ENCODE measurements around the gene HACD1. TPM values are rescaled to one million over a fixed set of nuclear protein-coding genes. Genes with fewer than 3 reads are reported as not detected.

Gene HACD1, protein sequence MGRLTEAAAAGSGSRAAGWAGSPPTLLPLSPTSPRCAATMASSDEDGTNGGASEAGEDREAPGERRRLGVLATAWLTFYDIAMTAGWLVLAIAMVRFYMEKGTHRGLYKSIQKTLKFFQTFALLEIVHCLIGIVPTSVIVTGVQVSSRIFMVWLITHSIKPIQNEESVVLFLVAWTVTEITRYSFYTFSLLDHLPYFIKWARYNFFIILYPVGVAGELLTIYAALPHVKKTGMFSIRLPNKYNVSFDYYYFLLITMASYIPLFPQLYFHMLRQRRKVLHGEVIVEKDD
- total RNA-seq, result 17.3 and 22.7 TPM in 2 replicates

DNA sequence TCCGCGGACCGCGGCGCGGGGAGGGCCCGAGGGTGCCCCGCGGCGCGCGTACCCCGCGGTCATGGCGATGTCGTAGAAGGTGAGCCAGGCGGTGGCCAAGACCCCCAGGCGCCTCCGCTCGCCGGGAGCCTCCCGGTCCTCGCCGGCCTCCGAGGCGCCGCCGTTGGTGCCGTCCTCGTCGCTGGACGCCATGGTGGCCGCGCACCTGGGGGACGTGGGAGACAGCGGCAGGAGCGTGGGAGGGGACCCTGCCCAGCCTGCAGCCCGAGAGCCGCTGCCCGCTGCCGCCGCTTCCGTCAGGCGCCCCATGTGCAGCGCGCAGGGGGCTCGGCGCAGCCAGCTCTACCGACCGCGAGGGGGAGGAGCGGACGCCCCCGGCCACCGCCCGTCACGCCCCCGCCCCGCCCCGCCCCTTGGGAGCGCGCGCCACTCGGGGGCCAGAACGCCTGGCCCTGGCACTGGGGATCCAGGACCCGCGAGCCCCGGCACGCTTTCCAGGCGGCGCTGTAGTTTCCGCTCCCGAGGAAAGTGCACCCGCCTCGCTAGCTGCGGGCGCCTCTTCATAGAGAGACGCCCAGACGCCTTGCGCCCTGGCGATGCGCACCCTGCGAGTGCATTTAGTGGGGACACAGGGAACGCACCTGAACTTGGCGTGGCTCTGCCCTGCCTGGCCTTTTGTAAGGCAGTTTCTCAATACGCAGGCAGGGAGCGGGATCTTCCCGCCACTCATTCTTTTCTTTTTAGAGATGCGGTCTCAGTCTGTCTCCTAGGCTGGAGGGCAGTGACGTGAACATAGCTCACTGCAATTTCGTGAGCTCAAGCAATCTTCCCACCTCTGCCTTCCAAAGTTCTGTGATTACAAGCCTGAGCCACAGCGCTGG lies at the start of gene HACD1:
Gene HACD1, minus strand, starts transcription at position 344 of the 881 bp plus-strand sequence. Its CDS starts 35 bp downstream, at position 309.
- H3K4me3 ChIP-seq (ENCODE audit: low read depth, low read length), result peak within 1 kb of the TSS; percentile 75
- no peak for DNase-seq (ENCODE audit: low read depth)
- TF ChIP-seq, protein P1, sequence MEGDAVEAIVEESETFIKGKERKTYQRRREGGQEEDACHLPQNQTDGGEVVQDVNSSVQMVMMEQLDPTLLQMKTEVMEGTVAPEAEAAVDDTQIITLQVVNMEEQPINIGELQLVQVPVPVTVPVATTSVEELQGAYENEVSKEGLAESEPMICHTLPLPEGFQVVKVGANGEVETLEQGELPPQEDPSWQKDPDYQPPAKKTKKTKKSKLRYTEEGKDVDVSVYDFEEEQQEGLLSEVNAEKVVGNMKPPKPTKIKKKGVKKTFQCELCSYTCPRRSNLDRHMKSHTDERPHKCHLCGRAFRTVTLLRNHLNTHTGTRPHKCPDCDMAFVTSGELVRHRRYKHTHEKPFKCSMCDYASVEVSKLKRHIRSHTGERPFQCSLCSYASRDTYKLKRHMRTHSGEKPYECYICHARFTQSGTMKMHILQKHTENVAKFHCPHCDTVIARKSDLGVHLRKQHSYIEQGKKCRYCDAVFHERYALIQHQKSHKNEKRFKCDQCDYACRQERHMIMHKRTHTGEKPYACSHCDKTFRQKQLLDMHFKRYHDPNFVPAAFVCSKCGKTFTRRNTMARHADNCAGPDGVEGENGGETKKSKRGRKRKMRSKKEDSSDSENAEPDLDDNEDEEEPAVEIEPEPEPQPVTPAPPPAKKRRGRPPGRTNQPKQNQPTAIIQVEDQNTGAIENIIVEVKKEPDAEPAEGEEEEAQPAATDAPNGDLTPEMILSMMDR (conservative IDR thresholded peaks at IDR 0.05; ENCODE audit: low read depth, low read length), result no peak

DNA sequence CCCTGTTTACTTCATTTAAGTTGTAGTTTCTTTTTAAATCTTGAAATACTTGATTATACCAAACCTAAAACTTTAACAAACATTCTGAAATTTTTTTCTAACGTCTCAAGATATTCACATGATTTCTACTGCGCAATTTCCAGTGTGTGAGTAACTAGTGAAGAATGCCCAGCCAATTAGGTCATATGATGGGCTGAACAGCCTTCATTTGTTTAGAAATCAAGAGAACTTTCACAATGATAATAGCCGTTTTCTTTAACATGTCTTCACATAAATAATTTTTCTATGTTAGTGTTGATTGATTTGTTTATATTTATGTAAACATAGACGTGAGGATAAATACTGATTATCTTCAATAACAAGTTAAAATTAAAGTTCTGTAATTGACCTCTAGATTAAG lies 48.6 kb upstream of the HACD1 start:
- DNase-seq (ENCODE audit: low read depth), result peak; percentile 86
- TF ChIP-seq, protein P1 (conservative IDR thresholded peaks at IDR 0.05; ENCODE audit: low read depth, low read length), result no peak
- H3K4me3 ChIP-seq (ENCODE audit: low read depth, low read length), result no peak overlapping the region

DNA sequence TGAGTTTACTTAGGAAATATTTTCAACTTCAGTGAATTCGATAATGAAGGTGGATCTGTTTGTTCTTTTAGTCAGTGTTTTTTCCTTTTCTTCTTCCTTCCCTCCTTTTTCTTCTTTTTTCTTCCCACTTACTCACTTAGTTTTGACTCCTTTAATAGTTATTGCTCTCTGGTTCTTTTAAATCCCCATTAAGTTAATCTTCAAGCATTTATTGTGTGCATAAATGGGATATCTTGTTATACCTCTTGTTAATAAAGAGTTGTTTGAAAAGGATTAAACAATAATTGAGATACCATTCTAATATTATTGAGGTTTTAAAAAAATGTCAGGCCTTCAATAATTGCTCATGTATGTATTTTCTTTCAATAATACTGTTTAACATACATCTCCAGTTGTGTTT lies 46.3 kb upstream of the HACD1 start:
- TF ChIP-seq, protein P1 (conservative IDR thresholded peaks at IDR 0.05; ENCODE audit: low read depth, low read length), result no peak
- no peak for DNase-seq (ENCODE audit: low read depth)
- no peak overlapping the region for H3K4me3 ChIP-seq (ENCODE audit: low read depth, low read length)

DNA sequence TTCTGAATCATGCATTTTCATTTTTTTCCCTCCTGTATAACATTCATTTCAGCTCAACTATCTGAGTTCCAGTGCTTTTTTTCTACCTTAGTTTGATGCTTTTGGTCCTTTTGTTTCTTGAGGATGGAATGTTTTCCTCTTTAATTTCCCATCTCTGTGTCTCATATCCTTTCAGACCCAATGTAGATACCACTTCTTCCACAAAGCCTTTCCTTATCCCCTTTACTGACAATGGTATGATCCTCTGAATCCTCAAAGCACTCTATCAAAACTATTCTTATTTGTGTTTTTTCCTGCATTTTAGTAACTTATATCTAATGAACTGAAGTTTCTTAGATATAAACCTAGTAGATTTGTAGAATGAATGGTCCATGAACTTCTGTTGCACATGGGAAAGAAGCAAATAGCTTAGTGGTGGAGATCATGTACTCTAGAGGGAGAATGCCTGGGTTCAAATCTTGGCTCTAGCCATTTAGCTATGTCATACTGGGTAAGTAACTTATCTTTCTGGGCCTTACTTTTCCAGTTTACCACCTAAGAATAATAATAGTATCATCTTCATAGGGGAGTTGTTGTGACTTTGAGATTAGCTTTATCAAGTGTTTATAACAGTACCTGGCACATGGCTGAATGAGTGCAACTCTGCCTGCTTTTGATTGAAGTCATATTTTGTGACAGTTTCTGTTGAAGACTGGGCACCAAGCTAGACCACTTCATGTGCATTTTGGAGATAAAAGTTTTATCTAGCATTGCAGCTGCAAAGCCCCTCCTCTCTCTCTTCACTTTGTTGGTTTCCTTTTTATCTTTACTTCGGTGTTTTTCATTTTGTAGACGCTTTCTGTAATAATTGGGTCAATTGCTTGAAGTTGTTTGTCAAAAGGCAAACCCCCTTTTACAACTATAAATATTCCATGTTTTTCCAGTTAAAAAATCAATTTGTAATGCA lies 45.3 kb upstream of the HACD1 start:
- TF ChIP-seq, protein P1 (conservative IDR thresholded peaks at IDR 0.05; ENCODE audit: low read depth, low read length), result no peak
- DNase-seq (ENCODE audit: low read depth), result no peak
- no peak overlapping the region for H3K4me3 ChIP-seq (ENCODE audit: low read depth, low read length)

DNA sequence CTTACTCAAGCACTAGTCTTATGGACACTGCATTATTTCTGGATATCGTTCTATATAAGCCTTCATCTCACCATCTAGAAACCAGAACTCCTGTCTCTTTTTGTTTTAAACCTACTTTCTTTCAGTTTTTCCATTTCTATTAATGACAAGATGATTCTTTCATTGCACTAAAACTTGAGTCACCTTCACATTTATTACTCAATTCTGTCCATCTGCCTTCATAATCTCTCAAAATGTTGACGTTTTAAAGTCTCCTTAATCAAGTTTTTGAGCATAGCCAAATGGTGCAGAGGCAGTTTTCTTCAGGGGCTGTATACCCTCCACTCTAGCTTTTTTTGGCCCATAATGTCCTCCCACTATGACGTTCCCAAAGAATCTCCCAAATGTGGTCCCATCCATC lies 44.3 kb upstream of the HACD1 start:
- no peak overlapping the region for H3K4me3 ChIP-seq (ENCODE audit: low read depth, low read length)
- TF ChIP-seq, protein P1 (conservative IDR thresholded peaks at IDR 0.05; ENCODE audit: low read depth, low read length), result no peak
- DNase-seq (ENCODE audit: low read depth), result no peak

DNA sequence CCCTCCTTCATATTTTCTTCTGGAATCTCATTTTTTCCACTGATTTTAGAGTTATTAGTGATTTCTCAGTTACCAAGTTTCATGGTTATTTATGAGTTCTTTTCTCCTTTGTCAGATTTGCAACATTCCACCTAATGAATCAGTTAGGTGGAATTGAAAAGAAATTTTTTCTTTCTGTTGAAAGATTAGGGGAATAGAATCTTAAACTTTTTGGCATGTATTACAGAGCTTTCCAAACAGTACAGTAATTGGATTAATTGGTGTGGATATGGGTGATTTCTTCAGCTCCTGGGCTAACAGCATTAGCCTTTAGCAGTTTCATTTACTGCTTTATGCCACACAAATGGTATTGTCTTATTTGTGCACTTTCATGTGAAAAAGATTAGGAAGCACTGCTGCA lies 43.7 kb upstream of the HACD1 start:
- TF ChIP-seq, protein P1 (conservative IDR thresholded peaks at IDR 0.05; ENCODE audit: low read depth, low read length), result no peak

More for the DNA sequence above, 43.7 kb upstream of the HACD1 start:
- H3K4me3 ChIP-seq (ENCODE audit: low read depth, low read length), result no peak overlapping the region
- DNase-seq (ENCODE audit: low read depth), result no peak

All from epithelial cell of proximal tubule (primary cell).